SH-SY5Y (cell line): ENCODE data around the gene NKX1-2.

Source experiments
- GATA2 ChIP-seq: IDR thresholded peaks from 2 replicates; pipeline ENCODE4 v1.6.1; 2011; ENCODE audit warnings: mild to moderate bottlenecking, low read depth, low read length
- GATA3 ChIP-seq: IDR thresholded peaks from 2 replicates; pipeline ENCODE4 v1.6.1; 2011; ENCODE audit warnings: low read depth, mild to moderate bottlenecking, low read length, moderate library complexity

- TF ChIP-seq GATA2 (no peak), GATA3 (no peak)
These were observed 34.8 kb upstream of the NKX1-2 start for GRCh38 chr10:124484661-124485060.
